ENCODE measurements around the gene RALGPS2.

DNA sequence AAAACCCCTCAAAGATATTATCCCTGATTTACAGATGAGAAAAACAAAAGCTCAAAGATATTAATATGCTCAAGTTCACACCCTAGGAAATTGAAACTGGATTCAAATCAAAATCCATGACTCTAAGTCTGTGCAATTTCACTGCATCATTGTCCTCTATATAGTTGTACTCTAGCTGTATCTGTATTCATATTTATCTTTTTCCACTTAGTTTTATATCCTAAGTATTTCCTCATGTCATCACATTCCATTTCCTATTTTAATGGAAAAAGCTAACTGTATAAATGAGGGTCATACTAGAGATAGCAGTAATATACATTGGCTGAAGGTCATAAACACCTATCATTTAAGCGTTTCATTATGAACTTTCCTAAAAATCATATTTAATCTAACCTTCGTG is 42.2 kb upstream of the RALGPS2 start:
- TF ChIP-seq, protein P1, sequence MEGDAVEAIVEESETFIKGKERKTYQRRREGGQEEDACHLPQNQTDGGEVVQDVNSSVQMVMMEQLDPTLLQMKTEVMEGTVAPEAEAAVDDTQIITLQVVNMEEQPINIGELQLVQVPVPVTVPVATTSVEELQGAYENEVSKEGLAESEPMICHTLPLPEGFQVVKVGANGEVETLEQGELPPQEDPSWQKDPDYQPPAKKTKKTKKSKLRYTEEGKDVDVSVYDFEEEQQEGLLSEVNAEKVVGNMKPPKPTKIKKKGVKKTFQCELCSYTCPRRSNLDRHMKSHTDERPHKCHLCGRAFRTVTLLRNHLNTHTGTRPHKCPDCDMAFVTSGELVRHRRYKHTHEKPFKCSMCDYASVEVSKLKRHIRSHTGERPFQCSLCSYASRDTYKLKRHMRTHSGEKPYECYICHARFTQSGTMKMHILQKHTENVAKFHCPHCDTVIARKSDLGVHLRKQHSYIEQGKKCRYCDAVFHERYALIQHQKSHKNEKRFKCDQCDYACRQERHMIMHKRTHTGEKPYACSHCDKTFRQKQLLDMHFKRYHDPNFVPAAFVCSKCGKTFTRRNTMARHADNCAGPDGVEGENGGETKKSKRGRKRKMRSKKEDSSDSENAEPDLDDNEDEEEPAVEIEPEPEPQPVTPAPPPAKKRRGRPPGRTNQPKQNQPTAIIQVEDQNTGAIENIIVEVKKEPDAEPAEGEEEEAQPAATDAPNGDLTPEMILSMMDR (IDR thresholded peaks at IDR 0.05) = no peak
- no peak for TF ChIP-seq EP300 (IDR thresholded peaks at IDR 0.05; ENCODE audit: borderline replicate concordance in 1 of 2, low read depth in 1 of 2, low read length in 1 of 2)
- no peak for TF ChIP-seq POLR2AphosphoS5 (IDR thresholded peaks at IDR 0.05; ENCODE audit: low read depth, low read length)
- TF ChIP-seq, protein P2, sequence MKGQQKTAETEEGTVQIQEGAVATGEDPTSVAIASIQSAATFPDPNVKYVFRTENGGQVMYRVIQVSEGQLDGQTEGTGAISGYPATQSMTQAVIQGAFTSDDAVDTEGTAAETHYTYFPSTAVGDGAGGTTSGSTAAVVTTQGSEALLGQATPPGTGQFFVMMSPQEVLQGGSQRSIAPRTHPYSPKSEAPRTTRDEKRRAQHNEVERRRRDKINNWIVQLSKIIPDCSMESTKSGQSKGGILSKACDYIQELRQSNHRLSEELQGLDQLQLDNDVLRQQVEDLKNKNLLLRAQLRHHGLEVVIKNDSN (IDR thresholded peaks at IDR 0.05; ENCODE audit: borderline replicate concordance, low read depth) = no peak
- TF ChIP-seq, protein P3, sequence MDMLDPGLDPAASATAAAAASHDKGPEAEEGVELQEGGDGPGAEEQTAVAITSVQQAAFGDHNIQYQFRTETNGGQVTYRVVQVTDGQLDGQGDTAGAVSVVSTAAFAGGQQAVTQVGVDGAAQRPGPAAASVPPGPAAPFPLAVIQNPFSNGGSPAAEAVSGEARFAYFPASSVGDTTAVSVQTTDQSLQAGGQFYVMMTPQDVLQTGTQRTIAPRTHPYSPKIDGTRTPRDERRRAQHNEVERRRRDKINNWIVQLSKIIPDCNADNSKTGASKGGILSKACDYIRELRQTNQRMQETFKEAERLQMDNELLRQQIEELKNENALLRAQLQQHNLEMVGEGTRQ (IDR thresholded peaks at IDR 0.05; ENCODE audit: borderline replicate concordance, low read depth, low read length) = no peak
- TF ChIP-seq, protein P4, sequence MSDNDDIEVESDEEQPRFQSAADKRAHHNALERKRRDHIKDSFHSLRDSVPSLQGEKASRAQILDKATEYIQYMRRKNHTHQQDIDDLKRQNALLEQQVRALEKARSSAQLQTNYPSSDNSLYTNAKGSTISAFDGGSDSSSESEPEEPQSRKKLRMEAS (IDR thresholded peaks at IDR 0.05; ENCODE audit: low read depth) = no peak
- TF ChIP-seq FOXM1 (IDR thresholded peaks at IDR 0.05; ENCODE audit: low read depth) = no peak
- TF ChIP-seq GATA2 (CRISPR knock-in tag; IDR thresholded peaks at IDR 0.05) = no peak
- TF ChIP-seq, protein P5, sequence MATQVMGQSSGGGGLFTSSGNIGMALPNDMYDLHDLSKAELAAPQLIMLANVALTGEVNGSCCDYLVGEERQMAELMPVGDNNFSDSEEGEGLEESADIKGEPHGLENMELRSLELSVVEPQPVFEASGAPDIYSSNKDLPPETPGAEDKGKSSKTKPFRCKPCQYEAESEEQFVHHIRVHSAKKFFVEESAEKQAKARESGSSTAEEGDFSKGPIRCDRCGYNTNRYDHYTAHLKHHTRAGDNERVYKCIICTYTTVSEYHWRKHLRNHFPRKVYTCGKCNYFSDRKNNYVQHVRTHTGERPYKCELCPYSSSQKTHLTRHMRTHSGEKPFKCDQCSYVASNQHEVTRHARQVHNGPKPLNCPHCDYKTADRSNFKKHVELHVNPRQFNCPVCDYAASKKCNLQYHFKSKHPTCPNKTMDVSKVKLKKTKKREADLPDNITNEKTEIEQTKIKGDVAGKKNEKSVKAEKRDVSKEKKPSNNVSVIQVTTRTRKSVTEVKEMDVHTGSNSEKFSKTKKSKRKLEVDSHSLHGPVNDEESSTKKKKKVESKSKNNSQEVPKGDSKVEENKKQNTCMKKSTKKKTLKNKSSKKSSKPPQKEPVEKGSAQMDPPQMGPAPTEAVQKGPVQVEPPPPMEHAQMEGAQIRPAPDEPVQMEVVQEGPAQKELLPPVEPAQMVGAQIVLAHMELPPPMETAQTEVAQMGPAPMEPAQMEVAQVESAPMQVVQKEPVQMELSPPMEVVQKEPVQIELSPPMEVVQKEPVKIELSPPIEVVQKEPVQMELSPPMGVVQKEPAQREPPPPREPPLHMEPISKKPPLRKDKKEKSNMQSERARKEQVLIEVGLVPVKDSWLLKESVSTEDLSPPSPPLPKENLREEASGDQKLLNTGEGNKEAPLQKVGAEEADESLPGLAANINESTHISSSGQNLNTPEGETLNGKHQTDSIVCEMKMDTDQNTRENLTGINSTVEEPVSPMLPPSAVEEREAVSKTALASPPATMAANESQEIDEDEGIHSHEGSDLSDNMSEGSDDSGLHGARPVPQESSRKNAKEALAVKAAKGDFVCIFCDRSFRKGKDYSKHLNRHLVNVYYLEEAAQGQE (IDR thresholded peaks at IDR 0.05; ENCODE audit: low read depth, low read length) = no peak
- TF ChIP-seq ZBTB33 (IDR thresholded peaks at IDR 0.05; ENCODE audit: borderline replicate concordance, low read depth) = no peak
- no peak for TF ChIP-seq TAF1 (IDR thresholded peaks at IDR 0.05; ENCODE audit: borderline replicate concordance, low read depth, low read length)
